ENCODE measurements around the gene TCEA3.
A peak's percentile ranks its signal among the peaks of the same experiment; 100 is the strongest.

Gene TCEA3

DNA sequence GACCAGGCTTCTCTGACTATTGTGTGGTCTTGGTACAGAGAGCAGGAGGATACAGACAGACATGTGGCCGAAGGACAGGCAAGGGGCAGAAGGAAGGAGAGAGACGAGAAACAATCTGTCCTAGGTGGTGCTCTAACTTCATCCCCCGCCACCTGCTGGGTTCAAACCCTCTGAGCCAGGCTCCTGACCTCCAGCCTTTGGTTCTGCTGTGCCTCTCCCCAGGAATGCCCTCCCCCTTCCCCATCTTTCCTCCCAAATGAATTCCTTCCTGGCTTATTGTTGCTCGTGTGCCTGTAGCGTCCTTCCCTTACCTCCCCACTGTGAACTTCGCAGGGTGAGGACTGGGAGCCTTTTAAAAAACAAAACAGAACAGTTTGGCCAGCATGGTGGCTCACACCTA is 5.4 kb downstream of the TCEA3 start:
- no peak for DNase-seq

DNA sequence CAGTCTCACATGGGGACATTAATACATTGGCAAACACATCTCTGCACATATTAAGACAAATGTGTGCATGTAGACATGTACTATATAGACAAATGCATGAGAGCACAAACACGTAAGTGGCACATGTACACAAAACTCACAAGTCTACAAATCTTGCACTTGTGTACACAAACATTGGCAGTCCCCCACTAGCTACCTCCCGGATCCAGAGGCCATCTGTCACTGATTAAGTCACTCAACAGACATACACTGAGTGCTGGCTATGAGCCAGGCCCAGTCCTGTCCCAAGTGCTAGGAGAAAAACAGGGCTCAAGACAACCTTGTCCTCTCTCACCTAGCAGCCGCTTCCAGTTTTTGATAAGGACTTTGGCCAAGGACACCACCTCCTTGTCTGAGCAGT is 7.0 kb downstream of the TCEA3 start:
- no peak for DNase-seq

DNA sequence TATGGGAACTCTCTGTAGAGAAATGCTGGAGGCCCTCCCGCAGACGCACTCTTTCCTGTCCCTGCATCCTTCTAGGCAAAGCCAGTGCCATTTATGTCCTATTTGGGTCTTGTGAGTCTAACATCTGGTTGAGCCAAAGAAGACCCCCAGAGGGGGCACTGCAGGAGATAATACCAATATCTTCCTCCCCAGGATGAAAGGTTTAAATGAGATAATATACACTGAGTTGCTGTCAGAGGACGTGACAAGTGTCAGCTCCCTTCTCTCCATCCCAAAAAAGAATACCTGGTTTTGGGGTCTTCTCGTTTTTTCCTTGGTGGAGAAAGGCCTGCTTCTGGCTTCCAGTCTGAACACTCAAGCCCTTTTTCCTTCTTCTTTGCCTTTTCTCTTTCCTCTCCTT is 7.6 kb downstream of the TCEA3 start:
- no peak for DNase-seq

DNA sequence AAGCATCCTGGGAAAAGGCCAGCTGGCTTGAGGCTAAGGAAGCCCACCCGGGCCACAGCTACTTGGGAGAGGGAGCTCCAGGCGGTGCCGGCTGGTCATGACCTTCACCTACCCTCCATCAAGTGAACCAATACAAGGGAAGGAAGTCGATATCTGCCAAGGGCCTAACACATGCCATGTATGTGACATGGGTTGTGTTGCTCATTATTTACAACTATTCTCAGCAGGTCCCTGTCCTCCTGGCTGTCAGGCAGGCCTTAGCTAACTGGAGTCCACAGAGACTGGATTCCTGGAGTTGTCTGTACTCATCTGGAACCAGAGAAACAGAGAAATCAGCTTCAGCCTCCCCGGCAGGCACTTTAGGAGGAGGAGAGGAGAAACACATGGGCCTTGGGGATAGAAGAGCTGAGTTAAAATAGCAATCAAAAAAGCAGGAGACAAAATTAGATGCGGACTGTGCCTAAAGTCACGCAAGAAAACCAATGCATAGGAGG is 15.7 kb downstream of the TCEA3 start:
- no peak for DNase-seq

DNA sequence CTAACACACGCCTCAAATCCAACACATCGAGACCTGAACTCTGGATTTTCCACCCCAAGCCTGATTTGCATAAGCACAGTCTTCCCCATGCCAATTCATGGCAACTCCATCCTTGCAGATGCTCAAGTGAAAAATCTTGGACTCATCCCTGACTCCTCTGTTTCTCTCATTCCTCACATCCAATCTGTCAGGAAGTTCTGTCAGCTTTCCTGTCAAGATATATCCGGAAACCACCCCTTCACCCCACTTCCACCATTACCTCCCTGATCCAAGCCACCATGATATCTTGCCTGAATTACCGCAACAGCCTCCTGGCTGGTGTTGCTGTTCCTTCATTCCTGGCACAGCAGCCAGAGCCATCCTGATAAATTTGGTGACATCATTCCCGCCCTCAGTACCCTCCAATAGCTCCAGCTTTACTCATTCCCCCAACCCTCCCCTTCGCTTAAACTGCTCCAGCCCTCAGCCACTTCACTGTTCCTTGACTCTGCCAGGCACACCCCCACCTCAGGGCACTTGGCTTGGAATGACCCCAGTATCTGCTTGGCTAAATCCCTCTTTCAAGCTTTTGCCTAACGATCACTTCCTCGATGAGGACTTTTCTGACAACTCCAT is 17.4 kb downstream of the TCEA3 start:
- DNase-seq = no peak

DNA sequence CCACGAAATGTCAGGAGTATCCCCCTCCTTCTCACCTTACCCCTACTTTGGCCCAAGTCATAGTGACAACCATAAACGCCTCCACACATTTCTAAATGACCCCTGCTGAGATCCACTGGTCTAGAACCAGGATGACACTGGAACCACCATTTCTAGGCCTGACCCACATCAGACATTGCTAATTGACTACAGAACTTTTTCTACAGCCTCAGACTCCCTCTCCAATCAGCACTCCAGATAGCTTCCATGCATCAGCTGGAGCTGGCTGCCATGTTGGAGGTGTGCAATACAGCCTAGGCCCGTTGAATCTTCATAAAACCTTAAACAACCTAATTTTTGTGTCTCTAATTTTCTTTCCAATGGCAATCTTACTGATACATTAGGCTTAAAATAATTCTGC is 18.6 kb downstream of the TCEA3 start:
- DNase-seq = no peak

DNA sequence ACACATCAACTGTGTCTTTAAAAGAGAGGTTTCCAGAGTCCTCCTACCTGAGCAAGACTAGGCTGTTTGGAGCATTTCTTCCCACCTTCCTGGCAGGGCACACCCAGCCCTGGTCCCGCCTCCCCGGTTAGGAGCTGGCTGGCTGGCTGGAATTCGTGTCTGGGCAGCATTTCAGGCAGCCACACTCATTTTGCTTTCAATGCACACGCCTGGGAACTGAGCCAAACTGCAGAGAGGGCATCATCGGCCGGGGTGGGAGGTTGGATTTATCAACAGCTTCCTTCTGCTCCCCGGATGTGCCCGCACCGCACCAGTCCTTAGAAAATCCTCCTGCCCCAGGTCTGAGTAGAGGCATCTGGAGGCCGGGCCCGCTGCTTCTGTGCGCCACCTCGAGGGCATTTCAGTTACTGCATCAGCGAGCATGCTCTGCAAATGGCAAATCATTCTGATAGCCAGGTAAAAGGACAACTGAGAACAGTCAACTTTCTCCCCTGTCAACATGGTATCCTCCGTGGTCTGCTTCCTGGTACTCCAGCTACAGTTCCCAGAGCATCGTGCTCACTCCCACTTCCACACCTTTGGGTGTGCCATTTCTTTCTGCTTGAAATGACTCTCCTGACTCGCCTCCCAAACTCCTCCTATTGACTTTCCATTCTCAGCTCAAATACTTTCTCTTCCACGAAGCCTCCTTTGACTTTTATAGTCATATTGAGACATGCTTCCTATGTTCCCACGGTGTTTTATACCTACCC is 20.6 kb downstream of the TCEA3 start:
- DNase-seq = peak; percentile 88 to 94

DNA sequence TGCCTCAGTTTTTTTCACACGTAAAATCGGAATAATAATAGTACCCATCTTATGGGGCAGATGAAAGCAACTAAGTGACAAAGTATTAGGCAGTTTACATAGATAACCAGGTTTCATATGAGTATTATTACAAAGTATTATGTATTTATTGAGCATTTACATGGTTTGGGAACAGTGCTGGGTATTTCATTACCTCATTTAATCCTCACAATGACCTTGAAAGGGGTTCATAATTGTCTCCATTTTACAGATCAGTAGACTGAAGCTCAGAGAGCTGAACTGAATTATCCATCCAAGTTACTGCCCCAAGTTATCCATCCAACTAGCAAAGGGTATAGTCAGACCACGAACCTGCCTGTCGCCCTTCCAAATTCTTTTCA is 21.2 kb downstream of the TCEA3 start:
- DNase-seq = no peak

DNA sequence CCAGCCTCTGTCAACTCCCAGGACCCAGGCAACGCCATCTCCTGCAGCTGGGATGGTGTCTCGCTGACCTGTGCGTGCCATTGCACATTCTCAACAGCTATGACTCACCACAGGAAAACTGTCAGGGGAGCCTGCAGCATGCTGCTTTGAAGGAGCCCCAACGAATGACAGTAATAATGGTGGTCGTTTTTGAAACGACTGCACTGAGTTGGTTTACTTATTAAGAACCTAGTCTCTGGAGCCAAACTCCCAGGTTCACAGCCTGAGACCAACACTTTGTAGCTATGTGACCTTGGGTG is 21.6 kb downstream of the TCEA3 start:
- DNase-seq = no peak

DNA sequence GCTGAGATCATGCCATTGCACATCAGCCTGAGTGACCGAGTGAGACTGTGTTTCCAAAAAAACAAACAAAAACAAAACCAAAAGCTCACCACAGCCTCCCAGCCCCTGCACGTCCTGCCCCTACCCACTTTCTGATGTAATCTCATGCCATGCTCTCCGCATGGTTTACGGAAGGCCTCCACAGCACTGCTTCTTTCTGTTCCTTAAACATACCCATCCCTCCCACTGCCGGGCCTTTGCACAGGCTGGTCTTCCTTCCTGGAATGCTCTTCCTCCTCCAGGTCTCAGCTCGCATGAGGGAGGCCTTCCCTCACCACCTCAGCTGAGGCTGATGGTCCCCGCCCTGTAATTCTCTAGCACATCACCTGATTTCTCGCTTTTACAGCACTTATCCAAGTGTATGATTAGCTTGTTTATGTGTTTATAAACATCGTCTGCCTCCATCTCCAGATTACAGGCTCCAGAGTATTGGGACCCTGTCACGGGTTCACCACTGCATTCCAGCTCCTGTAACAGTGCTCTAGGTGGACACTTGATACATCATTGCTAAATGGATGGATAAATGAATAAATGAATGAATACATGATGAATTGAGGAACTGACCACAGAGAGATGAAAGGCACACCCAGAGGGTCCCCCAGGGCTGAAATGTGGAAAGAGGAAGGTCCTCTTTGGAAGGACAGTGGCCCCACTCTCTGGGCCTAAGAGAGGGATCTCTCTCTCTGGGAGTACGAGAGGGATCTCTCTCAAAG is 22.1 kb downstream of the TCEA3 start:
- DNase-seq = no peak

DNA sequence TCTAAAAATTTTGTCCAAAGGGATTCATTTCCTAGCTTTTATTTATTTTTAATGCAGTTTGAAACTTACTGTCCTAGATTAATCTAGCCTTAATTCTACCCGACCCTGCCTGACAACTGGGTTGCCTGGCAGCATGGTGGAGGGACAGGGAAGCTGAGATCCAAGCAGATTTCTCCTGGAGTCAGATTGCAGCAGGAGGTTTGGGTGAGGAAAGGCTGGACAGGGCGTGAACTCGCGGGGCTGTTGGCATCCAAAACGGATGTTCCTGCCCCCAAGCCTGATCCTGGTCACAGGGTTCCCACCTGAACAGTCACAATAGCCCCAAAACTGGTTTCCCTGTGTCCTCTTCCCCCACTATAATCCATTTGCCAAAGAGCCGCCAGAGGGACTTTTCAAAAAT is 23.2 kb downstream of the TCEA3 start:
- no peak for DNase-seq

DNA sequence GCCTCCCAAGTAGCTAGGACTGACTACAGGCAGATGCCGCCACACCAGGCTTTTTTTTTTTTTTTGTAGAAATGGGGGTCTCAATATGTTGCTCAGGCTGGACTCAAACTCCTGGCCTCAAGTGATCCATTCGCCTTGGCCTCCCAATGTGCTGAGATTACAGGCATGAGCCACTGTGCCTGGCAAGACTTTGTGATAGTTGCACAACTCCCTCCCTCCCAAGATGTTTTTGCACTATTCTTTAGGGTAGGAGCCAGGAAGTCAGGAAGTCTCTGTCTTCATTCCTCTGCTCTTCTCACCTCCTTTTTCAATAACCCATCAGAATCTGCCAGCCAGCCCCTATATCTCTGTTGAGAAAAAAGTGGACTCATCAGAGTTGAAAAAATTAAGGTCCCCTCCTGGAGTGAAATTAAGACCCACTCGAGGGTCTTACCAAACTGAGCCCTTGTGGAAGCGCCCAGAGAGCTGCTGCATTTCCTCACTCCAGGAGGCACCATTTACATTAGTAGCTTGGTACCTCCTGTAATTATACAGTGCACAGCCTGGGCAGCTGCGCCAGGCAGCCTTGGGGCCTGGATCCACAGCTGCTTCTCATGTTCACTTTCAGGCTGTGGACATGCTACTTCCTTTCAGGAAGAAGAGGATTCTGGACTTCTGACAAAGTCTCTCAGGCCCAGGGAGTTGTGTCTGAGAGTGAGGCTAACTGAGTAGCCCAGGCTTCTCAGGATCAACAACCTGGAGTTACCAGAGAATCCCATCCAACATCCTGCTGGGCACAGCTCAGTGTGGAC is 24.0 kb downstream of the TCEA3 start:
- no peak for DNase-seq

DNA sequence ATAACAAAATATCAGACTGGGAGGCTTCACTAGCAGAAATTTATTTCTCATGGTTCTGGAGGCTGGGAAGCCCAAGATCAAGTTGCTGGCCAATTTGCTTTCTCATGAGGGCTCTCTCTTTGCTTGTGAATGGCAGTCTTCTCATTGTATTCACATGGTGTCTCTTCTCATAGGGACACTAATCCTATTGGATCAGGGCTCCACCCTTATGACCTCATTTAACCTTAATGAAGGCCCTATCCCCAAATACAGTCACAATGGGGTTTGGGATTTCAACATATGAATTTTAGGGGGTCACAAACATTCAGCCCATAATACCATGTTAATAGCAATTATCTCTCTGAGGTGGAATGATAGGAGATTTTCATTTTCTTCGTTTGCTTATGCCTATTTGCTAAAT is 25.3 kb downstream of the TCEA3 start:
- no peak for DNase-seq

DNA sequence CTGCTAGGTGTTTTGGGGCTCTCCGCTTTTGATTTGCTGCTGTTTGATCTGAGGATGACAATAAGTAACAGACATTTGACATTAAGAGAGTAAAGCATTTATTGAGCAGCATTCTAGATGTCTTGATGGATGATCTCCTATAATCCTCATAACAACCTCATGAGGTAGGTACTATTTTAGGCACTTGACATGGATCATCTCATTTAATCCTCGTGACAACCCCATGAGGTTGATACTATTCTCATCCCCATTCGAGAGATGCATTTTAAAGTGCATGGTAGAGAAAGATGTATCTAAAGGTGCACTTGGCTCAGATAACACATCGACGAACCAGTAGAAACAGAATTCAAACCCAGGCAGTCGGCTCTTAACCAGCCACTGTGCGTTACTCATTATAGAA is 26.6 kb downstream of the TCEA3 start:
- DNase-seq = no peak

DNA sequence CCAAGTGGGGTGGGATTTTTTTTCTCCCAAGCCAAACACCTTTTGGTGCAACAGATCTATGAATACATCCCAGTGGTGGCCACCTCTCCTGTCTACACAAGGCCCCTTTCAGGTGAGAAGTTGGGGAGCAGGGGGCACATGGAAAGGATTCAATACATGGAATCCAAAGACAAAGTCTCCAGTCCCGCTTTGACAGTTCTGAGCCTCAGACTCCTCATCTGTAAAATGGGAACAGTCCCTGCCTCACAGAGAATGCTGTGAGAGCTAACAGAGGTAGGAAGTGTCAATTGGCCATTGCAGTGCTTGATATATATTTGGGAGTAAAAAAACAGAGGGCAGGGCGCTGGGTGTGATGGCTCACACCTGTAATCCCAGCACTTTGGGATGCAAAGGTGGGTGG is 28.2 kb downstream of the TCEA3 start:
- DNase-seq = no peak

DNA sequence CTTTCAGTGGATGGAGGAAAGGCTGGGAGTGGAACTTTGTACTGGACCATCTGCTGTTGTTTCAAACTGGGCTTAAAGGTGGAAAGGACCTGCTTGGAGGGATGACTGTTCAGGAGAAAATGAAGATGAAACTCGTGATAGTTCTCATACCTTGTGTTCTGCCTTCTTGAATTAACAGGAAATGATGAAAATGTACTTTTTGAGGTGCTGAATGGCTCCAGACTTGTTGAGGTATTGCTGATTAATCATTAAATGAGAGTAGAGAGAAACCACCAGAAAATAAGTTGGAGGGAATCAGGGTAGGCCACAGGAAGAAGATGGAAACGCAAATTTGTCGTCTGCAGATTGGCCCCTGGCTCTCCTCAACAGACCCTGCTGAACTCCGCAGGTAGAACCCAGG is 28.7 kb downstream of the TCEA3 start:
- no peak for DNase-seq

DNA sequence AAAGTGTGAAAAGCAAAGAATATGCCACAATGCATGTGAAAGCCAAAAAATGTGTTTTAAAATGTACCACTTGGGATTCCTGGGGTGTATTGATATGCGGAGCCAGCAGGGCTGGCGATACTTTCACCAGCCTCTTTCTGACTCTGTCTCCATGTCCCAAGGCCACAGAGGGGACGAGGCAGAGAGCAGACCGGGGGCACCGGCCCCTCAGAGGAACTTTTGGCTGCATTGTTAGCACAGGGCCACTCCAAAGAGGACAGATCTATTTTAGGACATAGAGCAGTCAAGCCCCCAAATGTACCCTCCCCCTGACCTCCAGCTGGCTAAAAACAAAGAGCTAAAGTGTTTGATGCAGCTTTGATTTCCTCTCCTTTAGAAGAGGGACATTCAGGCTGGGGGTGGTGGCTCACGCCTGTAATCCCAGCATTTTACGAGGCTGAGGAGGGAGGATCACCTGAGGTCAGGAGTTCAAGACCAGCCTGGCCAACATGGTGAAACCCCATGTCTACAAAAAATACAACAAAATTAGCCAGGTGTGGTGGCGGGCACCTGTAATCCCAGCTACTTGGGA is 29.3 kb downstream of the TCEA3 start:
- no peak for DNase-seq

DNA sequence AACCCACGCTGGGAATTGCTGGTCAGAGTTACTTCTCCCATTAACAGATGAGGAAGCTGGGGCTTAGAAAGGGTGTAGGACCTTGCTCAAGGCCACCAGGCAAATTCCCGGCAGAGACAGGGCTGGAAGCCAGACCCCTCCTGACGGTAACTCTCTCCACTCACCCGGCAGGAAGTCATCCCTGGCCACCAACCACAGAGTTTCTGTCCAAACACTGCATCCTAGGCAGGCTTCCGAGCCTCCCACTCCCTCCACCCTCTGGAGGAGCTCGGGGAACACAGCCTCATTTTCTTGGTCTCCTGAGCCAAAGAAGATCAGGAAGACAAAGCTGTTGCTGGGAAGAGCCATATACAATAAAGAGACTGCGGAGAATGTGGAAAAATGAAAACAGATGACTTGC is 29.9 kb downstream of the TCEA3 start:
- DNase-seq = no peak

DNA sequence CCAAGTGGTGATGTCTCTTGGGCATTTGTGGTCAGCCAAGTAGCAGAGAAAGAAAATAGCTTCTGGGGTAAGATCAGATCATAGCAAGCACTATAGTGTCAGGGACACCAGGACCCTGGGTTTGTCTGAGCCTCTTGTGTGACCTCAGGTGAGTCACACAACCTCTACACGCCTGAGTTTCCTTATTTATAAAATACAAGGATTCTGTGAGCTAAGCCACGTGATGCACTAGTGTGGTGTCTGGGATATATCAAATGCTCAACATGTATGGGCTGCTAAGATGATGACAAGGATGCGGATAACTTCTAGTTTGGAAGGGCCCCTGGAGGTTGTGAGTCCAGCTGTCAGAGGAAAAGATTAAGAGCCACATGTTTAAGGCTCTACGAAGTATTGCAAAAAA is 30.4 kb downstream of the TCEA3 start:
- DNase-seq = no peak

DNA sequence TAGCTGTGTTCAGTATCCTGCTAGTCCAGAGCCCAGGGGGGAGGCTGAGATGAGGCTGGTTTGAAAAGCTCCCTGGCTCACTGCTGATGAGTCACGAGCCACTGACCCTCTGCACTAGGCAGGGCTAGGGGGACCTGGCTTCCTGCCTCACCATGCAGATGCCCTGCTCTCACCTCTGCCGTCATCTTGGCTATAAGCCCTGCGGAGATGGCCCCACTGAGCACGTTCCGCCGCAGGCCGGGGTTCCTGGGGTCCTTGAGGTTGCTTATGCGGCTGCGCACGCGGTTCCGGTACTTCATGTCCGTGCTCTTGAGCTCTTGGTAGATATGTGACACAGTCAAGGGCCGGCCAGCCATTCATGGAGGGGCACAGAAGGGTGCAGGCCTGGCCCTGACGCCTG is 30.8 kb downstream of the TCEA3 start:
- no peak for DNase-seq

DNA sequence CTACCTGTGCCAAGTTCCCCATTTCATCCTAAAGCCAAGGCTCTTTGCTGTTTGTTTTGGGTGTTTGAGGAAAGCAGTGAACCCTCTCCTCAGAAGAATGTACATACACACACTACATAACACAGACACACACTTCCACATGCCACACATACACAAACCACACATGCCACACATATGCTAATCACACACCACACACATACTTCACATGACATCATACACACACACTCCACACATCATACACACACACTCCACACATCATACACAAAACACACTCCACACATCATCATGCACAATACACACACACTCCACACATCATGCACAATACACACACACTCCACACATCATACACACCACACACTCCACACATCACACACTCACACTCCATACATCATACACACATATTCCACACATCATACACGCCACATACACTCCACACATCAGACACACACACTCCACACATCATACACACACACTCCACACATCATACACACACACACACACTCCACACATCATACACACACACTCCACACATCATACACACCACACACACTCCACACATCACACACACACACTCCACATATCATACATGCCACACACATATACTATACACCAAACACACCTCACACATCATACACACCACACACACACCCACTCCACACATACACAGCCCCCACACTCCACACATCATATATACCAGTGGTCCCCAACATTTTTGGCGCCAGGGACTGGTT is 32.3 kb downstream of the TCEA3 start:
- DNase-seq = no peak

DNA sequence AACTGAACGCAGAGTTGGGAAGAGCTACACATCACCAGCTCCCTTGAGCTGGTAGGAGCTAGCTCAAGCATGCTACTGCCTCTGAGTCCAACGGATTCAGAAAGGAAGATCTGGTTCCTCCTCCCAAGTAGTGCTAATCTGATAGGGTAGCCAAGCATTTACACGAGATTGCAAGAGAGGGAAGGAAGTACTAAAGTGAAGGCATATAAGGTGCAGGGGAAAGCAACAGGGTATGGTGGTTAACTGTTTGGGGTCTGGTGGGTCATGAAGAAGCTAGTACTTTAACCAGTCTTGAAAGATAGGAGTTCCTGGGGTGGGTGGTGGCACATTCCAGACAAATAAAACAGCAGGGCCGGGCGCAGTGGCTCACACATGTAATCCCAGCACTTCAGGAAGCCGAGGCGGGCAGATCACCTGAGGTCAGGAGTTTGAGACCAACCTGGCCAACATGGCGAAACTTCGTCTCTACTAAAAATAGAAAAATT is 34.7 kb downstream of the TCEA3 start:
- no peak for DNase-seq
